ENCODE measurements around the gene NBR1.
"Not testable (repeated sequence)": the region's sequence is repeated elsewhere in the genome, so short reads cannot be mapped to it uniquely, and the experiment has no call there.

The NBR1 gene, protein sequence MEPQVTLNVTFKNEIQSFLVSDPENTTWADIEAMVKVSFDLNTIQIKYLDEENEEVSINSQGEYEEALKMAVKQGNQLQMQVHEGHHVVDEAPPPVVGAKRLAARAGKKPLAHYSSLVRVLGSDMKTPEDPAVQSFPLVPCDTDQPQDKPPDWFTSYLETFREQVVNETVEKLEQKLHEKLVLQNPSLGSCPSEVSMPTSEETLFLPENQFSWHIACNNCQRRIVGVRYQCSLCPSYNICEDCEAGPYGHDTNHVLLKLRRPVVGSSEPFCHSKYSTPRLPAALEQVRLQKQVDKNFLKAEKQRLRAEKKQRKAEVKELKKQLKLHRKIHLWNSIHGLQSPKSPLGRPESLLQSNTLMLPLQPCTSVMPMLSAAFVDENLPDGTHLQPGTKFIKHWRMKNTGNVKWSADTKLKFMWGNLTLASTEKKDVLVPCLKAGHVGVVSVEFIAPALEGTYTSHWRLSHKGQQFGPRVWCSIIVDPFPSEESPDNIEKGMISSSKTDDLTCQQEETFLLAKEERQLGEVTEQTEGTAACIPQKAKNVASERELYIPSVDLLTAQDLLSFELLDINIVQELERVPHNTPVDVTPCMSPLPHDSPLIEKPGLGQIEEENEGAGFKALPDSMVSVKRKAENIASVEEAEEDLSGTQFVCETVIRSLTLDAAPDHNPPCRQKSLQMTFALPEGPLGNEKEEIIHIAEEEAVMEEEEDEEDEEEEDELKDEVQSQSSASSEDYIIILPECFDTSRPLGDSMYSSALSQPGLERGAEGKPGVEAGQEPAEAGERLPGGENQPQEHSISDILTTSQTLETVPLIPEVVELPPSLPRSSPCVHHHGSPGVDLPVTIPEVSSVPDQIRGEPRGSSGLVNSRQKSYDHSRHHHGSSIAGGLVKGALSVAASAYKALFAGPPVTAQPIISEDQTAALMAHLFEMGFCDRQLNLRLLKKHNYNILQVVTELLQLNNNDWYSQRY

DNA sequence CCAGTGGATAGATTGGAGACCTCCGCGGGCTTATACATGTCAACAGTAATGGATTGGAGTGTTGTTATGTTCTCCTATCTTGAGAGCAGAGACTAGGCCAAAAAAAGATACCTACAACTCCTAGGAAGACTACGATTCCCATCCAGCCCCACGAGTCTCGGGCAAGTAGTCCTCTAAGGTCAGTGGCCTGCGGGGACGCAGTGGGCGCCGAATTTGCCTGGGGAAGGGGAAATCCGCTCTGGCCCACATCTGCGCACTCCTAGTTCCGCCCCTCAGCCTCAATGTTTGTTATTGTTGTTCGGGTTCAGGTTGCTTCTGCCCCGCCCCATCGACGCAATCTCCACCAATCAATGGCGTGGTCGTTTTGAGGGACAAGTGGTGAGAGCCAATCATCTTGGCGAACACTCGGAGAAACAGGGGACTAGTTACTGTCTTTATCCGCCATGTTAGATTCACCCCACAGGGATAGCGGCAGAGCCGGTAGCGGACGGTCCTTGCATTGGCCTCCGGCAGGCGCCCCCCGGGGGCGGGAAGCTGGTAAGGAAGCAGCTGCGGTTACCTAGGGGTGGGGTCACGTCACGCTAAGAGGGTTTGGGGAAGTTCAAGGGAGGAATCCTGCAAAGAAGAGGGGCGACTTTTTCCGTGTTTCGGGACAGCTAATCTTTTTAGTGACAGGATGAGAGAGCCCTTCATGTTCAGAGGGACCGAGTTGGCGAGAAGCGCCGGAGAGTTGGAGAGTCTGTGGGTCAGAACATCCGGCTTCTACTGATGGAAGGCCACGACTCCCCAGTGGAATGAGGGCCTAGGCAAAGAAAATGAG, at the start of gene NBR1:
TSS of gene NBR1 (plus strand) at position 449 of the 820 bp plus-strand sequence. CDS start 4,586 bp downstream, outside the sequence.
- DNase-seq (ENCODE audit: low read depth in 2 of 2): peak; percentile 86 to 92

DNA sequence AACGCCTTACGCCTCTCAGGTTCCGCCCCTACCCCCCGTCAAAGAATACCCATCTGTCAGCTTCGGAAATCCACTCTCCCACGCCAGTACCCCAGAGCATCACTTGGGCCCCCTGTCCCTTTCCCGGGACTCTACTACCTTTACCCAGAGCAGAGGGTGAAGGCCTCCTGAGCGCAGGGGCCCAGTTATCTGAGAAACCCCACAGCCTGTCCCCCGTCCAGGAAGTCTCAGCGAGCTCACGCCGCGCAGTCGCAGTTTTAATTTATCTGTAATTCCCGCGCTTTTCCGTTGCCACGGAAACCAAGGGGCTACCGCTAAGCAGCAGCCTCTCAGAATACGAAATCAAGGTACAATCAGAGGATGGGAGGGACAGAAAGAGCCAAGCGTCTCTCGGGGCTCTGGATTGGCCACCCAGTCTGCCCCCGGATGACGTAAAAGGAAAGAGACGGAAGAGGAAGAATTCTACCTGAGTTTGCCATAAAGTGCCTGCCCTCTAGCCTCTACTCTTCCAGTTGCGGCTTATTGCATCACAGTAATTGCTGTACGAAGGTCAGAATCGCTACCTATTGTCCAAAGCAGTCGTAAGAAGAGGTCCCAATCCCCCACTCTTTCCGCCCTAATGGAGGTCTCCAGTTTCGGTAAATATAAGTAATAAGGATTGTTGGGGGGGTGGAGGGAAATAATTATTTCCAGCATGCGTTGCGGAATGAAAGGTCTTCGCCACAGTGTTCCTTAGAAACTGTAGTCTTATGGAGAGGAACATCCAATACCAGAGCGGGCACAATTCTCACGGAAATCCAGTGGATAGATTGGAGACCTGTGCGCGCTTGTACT, 45.7 kb upstream of the NBR1 start, which contains the start of gene BRCA1:
TSS of gene BRCA1 (minus strand) at position 232 of the 834 bp plus-strand sequence. CDS start 1,268 bp downstream, outside the sequence.
- peak; percentile 87 to 90 for DNase-seq (ENCODE audit: low read depth in 2 of 2)

DNA sequence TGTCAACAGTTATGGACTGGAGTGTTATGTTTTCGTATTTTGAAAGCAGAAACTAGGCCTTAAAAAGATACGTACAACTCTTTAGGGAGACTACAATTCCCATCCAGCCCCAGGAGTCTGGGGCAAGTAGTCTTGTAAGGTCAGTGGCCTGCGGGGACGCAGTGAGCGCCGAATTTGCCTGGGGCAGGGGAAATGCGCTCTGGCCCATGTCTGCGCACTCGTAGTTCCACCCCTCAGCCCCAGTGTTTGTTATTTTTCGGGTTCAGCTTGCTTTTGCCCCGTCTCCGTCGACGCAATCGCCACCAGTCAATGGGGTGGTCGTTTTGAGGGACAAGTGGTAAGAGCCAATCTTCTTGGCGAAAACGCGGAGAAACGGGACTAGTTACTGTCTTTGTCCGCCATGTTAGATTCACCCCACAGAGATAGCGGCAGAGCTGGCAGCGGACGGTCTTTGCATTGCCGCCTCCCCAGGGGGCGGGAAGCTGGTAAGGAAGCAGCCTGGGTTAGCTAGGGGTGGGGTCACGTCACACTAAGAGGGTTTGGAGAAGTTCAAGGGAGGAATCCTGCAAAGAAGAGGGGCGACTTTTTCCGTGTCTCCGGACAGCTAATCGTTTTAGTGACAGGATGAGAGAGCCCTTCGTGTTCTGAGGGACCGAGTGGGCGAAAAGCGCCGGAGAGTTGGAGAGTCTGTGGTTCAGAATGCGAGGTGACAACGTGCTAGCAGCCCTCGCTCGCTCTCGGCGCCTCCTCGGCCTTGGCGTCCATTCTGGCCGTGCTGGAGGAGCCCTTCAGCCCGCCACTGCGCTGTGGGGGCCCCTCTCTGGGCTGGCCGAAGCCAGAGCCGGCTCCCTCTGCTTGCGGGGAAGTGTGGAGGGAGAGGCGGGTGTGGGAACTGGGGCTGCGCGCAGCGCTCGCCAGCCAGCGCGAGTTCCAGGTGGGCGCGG, 44.8 kb upstream of the NBR1 start:
- no peak for DNase-seq (ENCODE audit: low read depth in 2 of 2)

DNA sequence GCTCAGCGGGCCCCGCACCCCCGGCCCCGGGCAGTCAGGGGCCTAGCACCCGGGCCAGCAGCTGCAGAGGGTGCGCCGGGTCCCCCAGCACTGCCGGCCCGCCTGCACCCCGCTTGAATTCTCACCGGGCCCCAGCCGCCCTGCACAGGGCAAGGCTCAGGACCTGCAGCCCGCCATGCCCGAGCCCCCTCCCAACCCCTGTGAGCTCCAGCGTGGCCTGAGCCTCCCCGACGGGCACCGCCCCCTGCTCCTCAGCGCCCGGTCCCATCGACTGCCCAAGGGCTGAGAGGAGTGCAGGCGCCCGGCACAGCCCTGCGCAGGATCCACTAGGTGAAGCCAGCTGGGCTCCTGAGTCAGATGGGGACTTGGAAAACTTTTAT, 44.1 kb upstream of the NBR1 start:
- no peak for DNase-seq (ENCODE audit: low read depth in 2 of 2)

DNA sequence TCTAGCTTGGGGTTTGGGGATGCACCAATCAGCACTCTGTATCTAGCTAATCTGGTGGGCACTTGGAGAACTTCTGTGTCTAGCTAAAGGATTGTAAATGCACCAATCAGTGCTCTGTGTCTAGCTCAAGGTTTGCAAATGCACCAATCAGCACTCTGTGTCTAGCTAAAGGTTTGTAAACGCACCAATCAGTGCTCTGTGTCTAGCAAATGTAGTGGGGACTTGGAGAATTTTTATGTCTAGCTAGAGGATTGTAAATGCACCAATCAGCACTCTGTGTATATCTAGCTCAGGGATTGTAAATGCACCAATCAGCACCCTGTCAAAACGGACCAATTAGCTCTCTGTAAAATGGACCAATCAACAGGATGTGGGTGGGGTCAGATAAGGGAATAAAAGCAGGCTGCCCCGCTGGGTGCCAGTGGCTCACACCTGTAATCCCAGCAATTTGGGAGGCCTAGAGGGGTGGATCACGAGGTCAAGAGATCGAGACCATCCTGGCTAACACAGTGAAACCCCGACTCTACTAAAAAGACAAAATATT, 43.6 kb upstream of the NBR1 start:
- not testable (repeated sequence) for DNase-seq (ENCODE audit: low read depth in 2 of 2)

DNA sequence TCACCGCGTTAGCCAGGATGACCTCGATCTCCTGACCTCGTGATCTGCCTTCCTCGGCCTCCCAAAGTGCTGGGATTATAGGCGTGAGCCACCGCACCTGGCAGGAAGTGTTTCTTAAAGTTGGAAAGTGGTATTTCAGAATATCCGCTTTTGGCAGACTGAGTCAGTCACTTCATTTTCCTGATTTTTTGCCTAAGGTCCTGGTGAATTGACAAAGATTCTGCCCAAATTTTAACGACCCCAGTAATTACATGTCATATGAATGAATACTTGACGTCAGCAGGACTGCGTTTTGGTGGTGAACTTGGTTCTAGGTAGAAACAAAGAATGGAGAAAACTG, 41.4 kb upstream of the NBR1 start:
- no peak for DNase-seq (ENCODE audit: low read depth in 2 of 2)

DNA sequence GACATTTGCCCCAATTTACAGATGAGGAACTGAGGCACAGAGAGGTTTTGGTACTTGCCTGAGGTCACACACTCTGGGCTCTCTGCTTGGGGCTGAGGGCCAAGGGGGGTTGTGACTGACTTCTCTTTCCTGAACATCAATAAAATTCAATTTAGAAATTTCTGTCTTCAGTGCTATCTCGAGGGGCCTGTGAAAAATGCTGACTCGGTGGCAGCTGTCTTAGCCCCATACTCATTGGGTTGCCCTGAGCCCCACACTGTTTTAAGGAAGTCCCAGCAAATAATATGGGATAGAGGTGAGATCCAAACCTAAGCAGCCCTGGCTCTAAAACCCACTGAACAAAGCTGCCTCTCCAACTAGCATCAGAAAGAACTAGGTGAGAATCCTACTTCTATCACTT, 38.9 kb upstream of the NBR1 start:
- DNase-seq (ENCODE audit: low read depth in 2 of 2): no peak

DNA sequence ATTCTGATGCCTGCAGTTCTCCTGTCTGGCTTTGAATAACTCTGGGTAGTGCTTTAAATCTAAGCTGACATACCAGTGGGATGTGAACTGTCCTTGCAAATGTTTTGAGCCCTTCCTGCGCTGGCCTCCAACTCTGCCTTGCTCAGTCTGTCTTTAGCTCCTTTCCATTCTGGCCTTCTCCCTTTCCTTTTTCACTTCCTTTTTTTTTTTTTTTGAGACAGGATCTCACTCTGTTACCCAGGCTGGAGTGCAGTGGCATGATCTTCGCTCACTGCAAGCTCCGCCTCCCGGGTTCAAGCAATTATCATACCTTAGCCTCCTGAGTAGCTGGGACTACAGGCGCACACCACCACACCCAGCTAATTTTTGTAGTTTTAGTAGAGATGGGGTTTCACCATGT, 37.6 kb upstream of the NBR1 start:
- DNase-seq (ENCODE audit: low read depth in 2 of 2): not testable (repeated sequence)

DNA sequence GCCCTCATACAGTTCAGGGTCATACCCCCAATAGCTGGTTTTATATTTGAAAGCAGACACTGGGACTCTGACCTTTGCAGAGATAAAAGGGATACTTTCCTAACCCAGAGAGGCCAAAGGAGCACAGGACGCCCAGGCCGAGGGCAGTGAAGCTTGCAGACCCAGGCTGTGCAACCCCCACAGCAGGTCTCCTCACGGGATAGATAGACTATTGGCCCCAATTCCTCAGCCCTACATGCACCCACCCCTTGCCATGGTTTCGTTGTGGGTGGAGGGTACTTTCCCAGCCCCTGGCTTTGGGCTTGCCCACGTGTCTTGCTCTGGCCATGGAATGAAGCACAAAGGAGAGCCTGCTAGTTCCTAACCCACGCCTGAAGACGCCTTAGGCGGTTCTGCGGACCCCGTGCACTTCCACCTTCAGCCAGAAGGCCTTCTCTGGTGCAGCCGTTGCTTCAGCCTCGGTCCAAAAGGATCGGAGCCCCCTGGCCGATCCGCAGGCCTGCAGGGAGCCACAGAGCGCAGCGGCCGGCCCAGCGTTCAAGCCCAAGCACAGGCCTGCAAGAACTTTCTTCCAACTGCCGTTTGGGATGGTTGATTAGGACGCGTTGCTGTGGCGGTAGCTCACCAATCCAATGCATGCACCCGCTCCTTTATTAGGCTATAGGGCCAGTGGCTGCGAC, 36.1 kb upstream of the NBR1 start:
- no peak for DNase-seq (ENCODE audit: low read depth in 2 of 2)

DNA sequence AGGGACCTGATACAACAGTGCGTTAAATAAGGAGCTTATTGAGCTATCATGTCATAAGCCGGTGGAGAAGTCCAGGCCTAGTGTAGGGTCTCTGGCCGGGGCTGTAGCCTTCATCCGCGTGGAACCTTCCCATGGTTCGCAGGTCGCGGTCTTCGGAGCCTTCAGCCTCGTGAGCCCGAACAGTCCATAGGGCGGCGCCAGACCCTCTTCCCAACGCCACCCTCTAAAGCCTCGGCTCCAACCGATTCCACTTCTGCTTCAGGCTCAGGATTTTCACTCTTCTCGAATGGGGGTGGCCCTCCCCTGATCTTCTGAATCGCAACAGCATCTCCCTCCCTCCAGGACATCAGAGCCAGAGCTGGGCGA, 35.6 kb upstream of the NBR1 start:
- DNase-seq (ENCODE audit: low read depth in 2 of 2): no peak

DNA sequence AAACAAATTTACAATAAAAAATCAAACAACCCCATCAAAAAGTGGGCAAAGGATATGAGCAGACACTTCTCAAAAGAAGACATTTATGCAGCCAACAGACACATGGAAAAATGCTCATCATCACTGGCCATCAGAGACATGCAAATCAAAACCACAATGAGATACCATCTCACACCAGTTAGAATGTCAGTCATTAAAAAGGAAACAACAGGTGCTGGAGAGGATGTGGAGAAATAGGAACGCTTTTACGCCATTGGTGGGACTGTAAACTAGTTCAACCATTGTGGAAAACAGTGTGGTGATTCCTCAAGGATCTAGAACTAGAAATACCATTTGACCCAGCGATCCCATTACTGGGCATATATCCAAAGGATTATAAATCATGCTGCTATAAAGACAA, 34.4 kb upstream of the NBR1 start:
- DNase-seq (ENCODE audit: low read depth in 2 of 2): not testable (repeated sequence)

DNA sequence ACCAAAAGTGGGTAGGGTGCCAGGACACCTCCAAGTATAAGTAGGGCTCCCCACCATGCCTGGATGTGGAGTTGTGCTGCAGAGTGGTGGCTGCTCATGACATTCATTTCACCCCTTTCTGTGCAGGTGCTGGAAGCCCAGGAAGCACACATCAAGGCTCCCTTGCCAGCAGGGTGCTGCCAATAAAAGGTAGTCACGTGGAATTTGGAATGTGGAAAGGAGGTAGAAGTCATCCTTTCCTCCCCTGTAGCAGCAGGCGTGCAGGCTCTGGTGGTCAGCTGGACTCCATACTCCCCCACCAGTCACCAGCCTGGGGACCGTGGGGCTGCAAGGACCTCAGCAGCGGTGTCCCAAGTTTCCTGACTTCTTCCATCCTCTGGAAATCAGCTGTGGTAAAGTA, 32.5 kb upstream of the NBR1 start:
- not testable (repeated sequence) for DNase-seq (ENCODE audit: low read depth in 2 of 2)

DNA sequence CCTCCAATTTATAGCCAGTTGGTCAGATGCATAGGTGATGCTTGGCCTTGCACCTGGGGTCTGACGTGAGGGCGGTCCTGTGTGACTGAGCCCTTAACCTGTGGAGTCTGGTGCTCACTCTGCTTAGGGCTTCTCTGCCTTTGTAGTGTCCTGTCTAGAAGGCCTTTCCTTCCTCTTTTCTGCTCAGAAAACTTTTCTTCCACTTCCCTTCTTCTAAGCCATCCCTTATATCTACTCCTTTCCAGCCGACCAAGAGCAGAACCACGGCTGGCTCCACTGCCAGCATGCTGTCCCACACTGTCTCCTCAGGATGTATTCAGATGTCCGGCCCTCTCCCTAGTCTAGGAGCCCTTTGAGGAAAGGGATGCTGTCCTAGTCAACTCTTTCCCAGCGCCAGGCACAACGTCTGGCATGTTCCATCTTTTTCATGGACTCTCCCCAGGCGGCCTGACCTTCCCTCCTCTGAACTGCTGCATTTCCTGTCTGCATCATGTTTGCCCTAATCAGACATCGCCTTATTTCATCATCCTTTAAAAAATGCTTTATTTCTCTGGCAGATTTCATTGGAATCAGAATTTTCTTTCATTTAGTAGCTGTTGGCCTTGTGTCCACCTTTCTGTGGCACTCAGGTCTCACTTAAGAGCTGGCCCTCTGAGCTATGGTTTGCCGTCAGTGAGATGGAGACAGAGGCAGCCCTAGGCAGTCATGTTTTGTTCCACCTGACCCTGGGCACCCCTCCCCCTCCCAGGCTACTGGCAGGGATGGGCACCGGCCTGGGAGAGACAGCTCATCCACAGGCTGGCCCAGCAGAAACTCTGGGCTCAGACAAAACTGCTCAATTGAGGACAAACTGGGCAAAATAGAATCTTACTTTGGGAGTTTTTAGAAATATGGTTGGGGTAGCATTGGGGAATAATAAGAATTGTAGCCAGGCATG, 30.4 kb upstream of the NBR1 start:
- no peak for DNase-seq (ENCODE audit: low read depth in 2 of 2)

DNA sequence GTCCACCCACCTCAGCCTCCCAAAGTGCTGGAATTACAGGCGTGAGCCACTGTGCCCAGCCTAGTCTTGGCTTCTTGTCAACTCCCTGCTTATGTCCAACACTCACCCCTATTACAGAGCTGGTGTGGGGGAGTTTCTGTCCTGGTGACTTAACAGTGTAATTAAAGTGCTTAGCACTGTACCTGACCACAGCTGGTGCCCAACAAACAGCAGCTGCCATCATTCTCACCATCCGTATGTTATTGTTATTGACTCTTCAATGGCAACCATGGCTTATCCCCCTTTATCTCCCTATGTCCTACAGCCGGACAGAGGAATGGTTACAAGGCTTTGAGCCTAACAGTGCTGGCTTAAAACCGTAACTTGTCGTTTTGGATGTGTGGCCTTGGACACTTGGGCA, 28.9 kb upstream of the NBR1 start:
- DNase-seq (ENCODE audit: low read depth in 2 of 2): no peak

DNA sequence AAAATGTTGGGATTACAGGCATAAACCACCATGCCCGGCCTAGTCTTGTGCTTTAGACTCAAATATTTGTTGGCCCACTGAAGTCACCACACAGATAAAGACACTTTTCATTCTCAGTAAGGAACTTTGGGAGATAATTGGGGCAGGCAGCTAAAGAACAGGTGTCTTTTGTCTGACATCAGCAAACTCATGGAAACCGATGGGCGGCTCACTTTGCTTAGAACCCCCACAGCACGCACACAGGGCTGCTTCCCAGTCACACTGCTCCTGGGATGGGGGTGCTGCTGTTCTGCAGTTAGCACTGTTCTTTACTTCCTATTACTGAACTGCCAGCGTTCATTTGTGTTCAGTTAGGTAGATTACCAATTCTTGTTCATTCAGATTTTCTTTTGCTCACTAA, 27.8 kb upstream of the NBR1 start:
- DNase-seq (ENCODE audit: low read depth in 2 of 2): no peak

DNA sequence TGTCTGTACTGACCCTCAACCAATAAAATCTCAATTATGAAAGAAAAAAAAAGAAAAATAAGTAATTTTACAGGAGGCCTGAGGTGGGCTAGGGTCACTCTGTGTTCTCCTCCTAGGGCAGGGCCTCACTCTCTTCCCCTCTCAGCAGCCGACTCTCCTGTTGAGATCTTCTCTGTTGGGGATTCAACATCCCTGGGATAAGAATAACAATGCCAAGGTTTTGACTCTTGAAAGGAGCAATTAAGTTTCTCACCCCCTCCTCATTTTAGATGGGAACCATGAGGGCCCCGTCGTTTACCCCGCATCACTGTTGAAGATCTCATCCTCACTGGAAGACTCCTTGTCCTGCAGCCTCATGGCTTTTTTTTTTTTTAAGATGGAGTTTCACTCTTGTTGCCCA, 24.4 kb upstream of the NBR1 start:
- no peak for DNase-seq (ENCODE audit: low read depth in 2 of 2)

DNA sequence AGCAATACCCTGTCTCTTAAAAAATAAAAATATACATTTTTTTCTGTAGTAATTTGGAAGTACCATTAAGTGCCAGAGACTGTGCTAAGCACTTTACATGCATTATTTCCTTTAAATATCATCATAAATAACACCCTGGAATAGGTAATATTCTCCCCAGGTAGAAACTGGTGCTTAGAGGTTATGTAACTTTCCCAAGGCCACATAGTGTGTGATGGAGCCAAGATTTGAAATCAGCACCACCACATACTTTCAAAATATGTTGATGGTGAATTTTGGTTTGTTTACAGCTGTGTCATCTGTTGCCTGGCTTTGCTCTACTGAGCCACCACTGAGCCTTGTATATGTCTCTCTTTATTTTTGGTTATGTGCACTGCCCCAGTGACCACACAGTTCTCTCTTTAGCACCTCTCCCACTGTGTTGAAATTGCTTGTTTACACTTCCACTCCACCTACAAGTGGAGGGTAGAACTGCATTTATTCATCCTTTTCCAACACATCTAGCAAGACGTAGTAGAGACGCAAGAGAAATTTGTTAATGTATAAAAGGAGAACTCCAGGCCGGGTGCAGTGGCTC, 19.0 kb upstream of the NBR1 start:
- no peak for DNase-seq (ENCODE audit: low read depth in 2 of 2)

Data from stimulated activated CD4-positive, alpha-beta T cell treated with anti-CD3 and anti-CD28 coated beads, Interleukin-4, amount 100 ng/mL, for 48 hours (primary cell).